ENCODE results near the gene E2F7.

Gene E2F7

DNA sequence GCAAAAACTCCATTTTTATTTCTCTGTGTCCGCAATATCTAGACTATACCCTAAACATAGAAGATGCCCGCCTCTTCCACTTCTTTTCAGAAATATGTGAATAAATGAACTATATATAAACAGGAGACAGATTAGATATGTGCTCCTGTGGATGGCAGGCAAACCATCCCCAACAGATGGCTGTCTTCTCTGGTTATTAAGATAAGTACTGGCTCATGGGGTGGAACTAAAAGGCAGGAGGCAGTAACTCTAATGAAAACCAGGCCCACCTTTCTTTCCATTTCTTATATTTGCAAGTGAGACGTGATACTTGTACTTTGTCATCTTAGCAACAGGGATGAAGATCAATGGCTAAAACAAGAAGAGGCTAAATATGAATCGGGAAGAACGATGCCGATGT, 20.2 kb downstream of the E2F7 start:
- no peak overlapping the region for H3K4me3 ChIP-seq (ENCODE audit: low read length)
- H3K27ac ChIP-seq (ENCODE audit: low read length) = no peak overlapping the region
- no peak for DNase-seq (ENCODE audit: low read depth, low spot score)
- H3K9me3 ChIP-seq (ENCODE audit: control insufficient read depth, insufficient read depth, low read length) = no peaks in the 10 kb centered on the region
- no peaks in the 10 kb centered on the region for H3K27me3 ChIP-seq (ENCODE audit: control insufficient read depth, insufficient read depth, low read length)
- no CpG with 5 or more reads among the region's 6 CpGs for WGBS (ENCODE audit: insufficient coverage, insufficient read length)
- peaks cover 33% of the 10 kb centered on the region for H3K36me3 ChIP-seq (ENCODE audit: control insufficient read depth, insufficient read depth, low read length)
- H3K4me1 ChIP-seq (ENCODE audit: control insufficient read depth, insufficient read depth, low read length) = no peaks in the 10 kb centered on the region

DNA sequence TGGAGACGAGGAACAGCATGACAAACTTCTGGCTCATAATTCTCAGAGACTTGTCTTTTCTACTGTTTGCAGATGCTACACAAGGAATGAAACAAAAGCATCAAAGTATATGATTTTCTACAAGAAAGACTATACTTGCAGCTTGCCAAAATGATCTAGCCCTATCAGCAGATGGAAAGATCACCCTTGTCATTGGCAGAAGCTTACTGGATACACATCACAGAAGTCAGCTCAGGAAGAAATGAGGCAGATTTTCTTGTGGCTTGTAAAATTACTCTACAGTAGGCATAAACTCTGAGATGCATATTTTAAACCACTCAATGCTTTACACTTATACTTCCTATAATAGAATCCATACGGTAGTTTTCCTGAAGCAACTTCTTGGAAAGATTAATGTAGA, 20.6 kb downstream of the E2F7 start:
- no peak overlapping the region for H3K4me3 ChIP-seq (ENCODE audit: low read length)
- no peaks in the 10 kb centered on the region for H3K27me3 ChIP-seq (ENCODE audit: control insufficient read depth, insufficient read depth, low read length)
- H3K9me3 ChIP-seq (ENCODE audit: control insufficient read depth, insufficient read depth, low read length) = no peaks in the 10 kb centered on the region
- H3K36me3 ChIP-seq (ENCODE audit: control insufficient read depth, insufficient read depth, low read length) = peaks cover 33% of the 10 kb centered on the region
- no CpG with 5 or more reads among the region's 2 CpGs for WGBS (ENCODE audit: insufficient coverage, insufficient read length)
- H3K27ac ChIP-seq (ENCODE audit: low read length) = no peak overlapping the region
- no peak for DNase-seq (ENCODE audit: low read depth, low spot score)
- H3K4me1 ChIP-seq (ENCODE audit: control insufficient read depth, insufficient read depth, low read length) = no peaks in the 10 kb centered on the region

- no CpG with 5 or more reads among the region's 8 CpGs for WGBS (ENCODE audit: insufficient coverage, insufficient read length)
Observed at GRCh38 chr12:77042833-77043232, 22.5 kb downstream of the E2F7 start.

GRCh38 chr12:77040231-77040630, 25.1 kb downstream of the E2F7 start:
- no CpG with 5 or more reads among the region's 4 CpGs for WGBS (ENCODE audit: insufficient coverage, insufficient read length)
- Histone ChIP-seq H3K9me3 (ENCODE audit: control insufficient read depth, insufficient read depth, low read length) (no peaks in the 10 kb centered on the region; the same call in 1 of the 2 replicates), H3K36me3 (ENCODE audit: control insufficient read depth, insufficient read depth, low read length) (peaks cover 18% of the 10 kb centered on the region; the same call in 1 of the 2 replicates), H3K27ac (ENCODE audit: low read length) (no peak overlapping the region), H3K27me3 (ENCODE audit: control insufficient read depth, insufficient read depth, low read length) (no peaks in the 10 kb centered on the region), H3K4me3 (ENCODE audit: low read length) (no peak overlapping the region), H3K4me1 (ENCODE audit: control insufficient read depth, insufficient read depth, low read length) (no peaks in the 10 kb centered on the region)
- DNase-seq (ENCODE audit: low read depth, low spot score) = no peak

More at GRCh38 chr12:77042833-77043232, 22.5 kb downstream of the E2F7 start:
- Histone ChIP-seq H3K27me3 (ENCODE audit: control insufficient read depth, insufficient read depth, low read length) (no peaks in the 10 kb centered on the region), H3K4me3 (ENCODE audit: low read length) (no peak overlapping the region), H3K4me1 (ENCODE audit: control insufficient read depth, insufficient read depth, low read length) (no peaks in the 10 kb centered on the region), H3K9me3 (ENCODE audit: control insufficient read depth, insufficient read depth, low read length) (no peaks in the 10 kb centered on the region; the same call in 1 of the 2 replicates), H3K27ac (ENCODE audit: low read length) (no peak overlapping the region), H3K36me3 (ENCODE audit: control insufficient read depth, insufficient read depth, low read length) (peaks cover 29% of the 10 kb centered on the region)
- DNase-seq (ENCODE audit: low read depth, low spot score) = no peak

DNA sequence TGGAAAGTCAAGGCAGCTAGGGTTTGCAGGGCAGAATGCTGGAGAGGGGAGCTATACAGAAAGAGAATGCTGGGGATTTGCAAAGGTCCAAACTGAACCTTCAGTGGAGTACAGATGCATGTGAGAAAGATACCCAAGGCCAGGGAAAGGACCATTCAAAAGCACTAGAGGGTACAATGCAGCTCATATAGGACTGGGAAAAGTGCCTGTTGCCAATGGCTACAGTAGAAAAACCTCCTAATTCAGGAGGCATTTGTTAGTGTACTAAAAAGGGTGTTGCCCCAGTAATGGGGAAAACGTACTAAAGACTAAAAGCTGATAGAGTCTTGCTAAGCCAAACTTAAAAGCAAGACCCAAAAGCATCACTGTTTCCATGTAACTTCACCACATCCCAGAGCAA, 30.1 kb downstream of the E2F7 start:
- Histone ChIP-seq H3K27ac (ENCODE audit: low read length) (no peak overlapping the region), H3K36me3 (ENCODE audit: control insufficient read depth, insufficient read depth, low read length) (peaks cover 15% of the 10 kb centered on the region; the same call in 1 of the 2 replicates), H3K27me3 (ENCODE audit: control insufficient read depth, insufficient read depth, low read length) (no peaks in the 10 kb centered on the region), H3K4me3 (ENCODE audit: low read length) (no peak overlapping the region), H3K4me1 (ENCODE audit: control insufficient read depth, insufficient read depth, low read length) (no peaks in the 10 kb centered on the region), H3K9me3 (ENCODE audit: control insufficient read depth, insufficient read depth, low read length) (no peaks in the 10 kb centered on the region; the same call in 1 of the 2 replicates)
- DNase-seq (ENCODE audit: low read depth, low spot score) = no peak
- no CpG with 5 or more reads among the region's 1 CpG for WGBS (ENCODE audit: insufficient coverage, insufficient read length)

- no peaks in the 10 kb centered on the region for H3K4me1 ChIP-seq (ENCODE audit: control insufficient read depth, insufficient read depth, low read length)
- no peak for DNase-seq (ENCODE audit: low read depth, low spot score)
- H3K4me3 ChIP-seq (ENCODE audit: low read length) = no peak overlapping the region
- H3K36me3 ChIP-seq (ENCODE audit: control insufficient read depth, insufficient read depth, low read length) = peaks cover 22% of the 10 kb centered on the region
- WGBS (ENCODE audit: insufficient coverage, insufficient read length) = no CpG with 5 or more reads among the region's 9 CpGs
- no peaks in the 10 kb centered on the region for H3K27me3 ChIP-seq (ENCODE audit: control insufficient read depth, insufficient read depth, low read length)
- H3K27ac ChIP-seq (ENCODE audit: low read length) = no peak overlapping the region
- H3K9me3 ChIP-seq (ENCODE audit: control insufficient read depth, insufficient read depth, low read length) = no peaks in the 10 kb centered on the region; the same call in 1 of the 2 replicates
Observed at GRCh38 chr12:77033658-77034536, 31.5 kb downstream of the E2F7 start.

GRCh38 chr12:77032406-77032805, 33.0 kb downstream of the E2F7 start:
- Histone ChIP-seq H3K27ac (ENCODE audit: low read length) (no peak overlapping the region), H3K27me3 (ENCODE audit: control insufficient read depth, insufficient read depth, low read length) (no peaks in the 10 kb centered on the region), H3K4me1 (ENCODE audit: control insufficient read depth, insufficient read depth, low read length) (no peaks in the 10 kb centered on the region), H3K36me3 (ENCODE audit: control insufficient read depth, insufficient read depth, low read length) (peaks cover 25% of the 10 kb centered on the region), H3K4me3 (ENCODE audit: low read length) (no peak overlapping the region), H3K9me3 (ENCODE audit: control insufficient read depth, insufficient read depth, low read length) (no peaks in the 10 kb centered on the region)
- no CpG with 5 or more reads among the region's 2 CpGs for WGBS (ENCODE audit: insufficient coverage, insufficient read length)
- DNase-seq (ENCODE audit: low read depth, low spot score) = no peak

DNA sequence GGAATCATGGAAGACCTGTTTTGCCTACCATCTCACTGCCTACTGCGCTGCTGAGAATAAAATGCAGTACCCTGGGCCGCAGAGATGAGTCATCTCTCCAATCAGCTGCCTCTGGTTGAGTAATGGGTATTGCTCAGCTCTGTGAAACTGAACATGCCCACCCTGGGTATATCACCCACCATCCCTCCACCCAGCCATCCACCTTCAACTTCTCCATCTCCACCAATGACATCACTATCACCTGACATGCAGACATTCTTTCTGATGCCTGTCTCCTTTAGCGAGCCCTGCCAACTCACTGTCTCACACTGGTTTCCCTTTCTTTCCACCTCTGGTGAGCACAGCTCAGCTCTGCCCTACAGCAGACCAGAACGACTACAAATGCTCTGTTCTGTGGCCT, 33.6 kb downstream of the E2F7 start:
- H3K4me1 ChIP-seq (ENCODE audit: control insufficient read depth, insufficient read depth, low read length) = no peaks in the 10 kb centered on the region
- peaks cover 25% of the 10 kb centered on the region for H3K36me3 ChIP-seq (ENCODE audit: control insufficient read depth, insufficient read depth, low read length)
- WGBS (ENCODE audit: insufficient coverage, insufficient read length) = no CpG with 5 or more reads among the region's 4 CpGs

GRCh38 chr12:77025782-77026314, 39.5 kb downstream of the E2F7 start:
- Histone ChIP-seq H3K4me1 (ENCODE audit: control insufficient read depth, insufficient read depth, low read length) (no peaks in the 10 kb centered on the region), H3K27me3 (ENCODE audit: control insufficient read depth, insufficient read depth, low read length) (no peaks in the 10 kb centered on the region), H3K4me3 (ENCODE audit: low read length) (no peak overlapping the region), H3K36me3 (ENCODE audit: control insufficient read depth, insufficient read depth, low read length) (peaks cover 25% of the 10 kb centered on the region), H3K9me3 (ENCODE audit: control insufficient read depth, insufficient read depth, low read length) (no peaks in the 10 kb centered on the region), H3K27ac (ENCODE audit: low read length) (no peak overlapping the region)
- no CpG with 5 or more reads among the region's 6 CpGs for WGBS (ENCODE audit: insufficient coverage, insufficient read length)
- DNase-seq (ENCODE audit: low read depth, low spot score) = no peak

More for the DNA sequence above, 33.6 kb downstream of the E2F7 start:
- DNase-seq (ENCODE audit: low read depth, low spot score) = no peak
- no peak overlapping the region for H3K4me3 ChIP-seq (ENCODE audit: low read length)
- H3K27me3 ChIP-seq (ENCODE audit: control insufficient read depth, insufficient read depth, low read length) = no peaks in the 10 kb centered on the region
- no peaks in the 10 kb centered on the region for H3K9me3 ChIP-seq (ENCODE audit: control insufficient read depth, insufficient read depth, low read length)
- H3K27ac ChIP-seq (ENCODE audit: low read length) = no peak overlapping the region

DNA sequence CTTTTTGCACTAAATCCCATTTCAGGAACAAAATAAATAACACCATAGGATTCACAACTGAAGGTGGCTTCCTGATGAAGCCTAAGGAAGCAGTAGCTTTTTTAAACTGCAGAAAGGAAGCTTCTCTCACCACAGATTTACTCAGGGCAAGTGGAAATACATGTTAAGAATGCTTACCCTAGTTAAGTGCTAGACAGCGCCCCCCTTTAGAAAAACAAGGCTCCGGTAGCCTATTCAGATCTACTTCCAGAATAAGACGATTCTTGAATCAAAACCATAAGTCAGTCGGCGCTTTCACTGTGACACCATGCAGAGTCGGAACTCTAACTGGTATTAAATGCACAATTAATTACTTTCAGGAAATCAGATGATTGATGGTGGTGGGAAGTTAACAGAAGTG, 41.9 kb downstream of the E2F7 start:
- Histone ChIP-seq H3K4me3 (ENCODE audit: low read length) (no peak overlapping the region), H3K4me1 (ENCODE audit: control insufficient read depth, insufficient read depth, low read length) (no peaks in the 10 kb centered on the region), H3K9me3 (ENCODE audit: control insufficient read depth, insufficient read depth, low read length) (no peaks in the 10 kb centered on the region), H3K27ac (ENCODE audit: low read length) (no peak overlapping the region), H3K36me3 (ENCODE audit: control insufficient read depth, insufficient read depth, low read length) (peaks cover 13% of the 10 kb centered on the region; the same call in 1 of the 2 replicates), H3K27me3 (ENCODE audit: control insufficient read depth, insufficient read depth, low read length) (no peaks in the 10 kb centered on the region)
- no peak for DNase-seq (ENCODE audit: low read depth, low spot score)
- WGBS (ENCODE audit: insufficient coverage, insufficient read length) = no CpG with 5 or more reads among the region's 6 CpGs
